ENCODE results near the gene NRXN3.

- TF ChIP-seq, protein P1, sequence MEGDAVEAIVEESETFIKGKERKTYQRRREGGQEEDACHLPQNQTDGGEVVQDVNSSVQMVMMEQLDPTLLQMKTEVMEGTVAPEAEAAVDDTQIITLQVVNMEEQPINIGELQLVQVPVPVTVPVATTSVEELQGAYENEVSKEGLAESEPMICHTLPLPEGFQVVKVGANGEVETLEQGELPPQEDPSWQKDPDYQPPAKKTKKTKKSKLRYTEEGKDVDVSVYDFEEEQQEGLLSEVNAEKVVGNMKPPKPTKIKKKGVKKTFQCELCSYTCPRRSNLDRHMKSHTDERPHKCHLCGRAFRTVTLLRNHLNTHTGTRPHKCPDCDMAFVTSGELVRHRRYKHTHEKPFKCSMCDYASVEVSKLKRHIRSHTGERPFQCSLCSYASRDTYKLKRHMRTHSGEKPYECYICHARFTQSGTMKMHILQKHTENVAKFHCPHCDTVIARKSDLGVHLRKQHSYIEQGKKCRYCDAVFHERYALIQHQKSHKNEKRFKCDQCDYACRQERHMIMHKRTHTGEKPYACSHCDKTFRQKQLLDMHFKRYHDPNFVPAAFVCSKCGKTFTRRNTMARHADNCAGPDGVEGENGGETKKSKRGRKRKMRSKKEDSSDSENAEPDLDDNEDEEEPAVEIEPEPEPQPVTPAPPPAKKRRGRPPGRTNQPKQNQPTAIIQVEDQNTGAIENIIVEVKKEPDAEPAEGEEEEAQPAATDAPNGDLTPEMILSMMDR (IDR thresholded peaks at IDR 0.05; ENCODE audit: insufficient read depth, low read length, poor library complexity, severe bottlenecking): no peak
- no peak for TF ChIP-seq EZH2phosphoT487 (conservative IDR thresholded peaks at IDR 0.05; ENCODE audit: low read length)
Measured at GRCh38 chr14:79420725-79421124, 1250.6 kb downstream of the NRXN3 start.
